HEK293T (cell line): ENCODE data around the gene USP4.
"Not testable (repeated sequence)": the region's sequence is repeated elsewhere in the genome, so short reads cannot be mapped to it uniquely, and the experiment has no call there.

ENCODE experiments used
- ELF4 ChIP-seq: fragments of 450-650 bp; IDR thresholded peaks from 2 replicates; pipeline ENCODE4 v1.6.1; 2017; ENCODE audit warnings: antibody characterized with exemption
- FOXA1 ChIP-seq: fragments of 450-650 bp; IDR thresholded peaks from 2 replicates; pipeline ENCODE4 v1.6.1; 2016; ENCODE audit warnings: mild to moderate bottlenecking
- LEF1 ChIP-seq: fragments of 450-650 bp; IDR thresholded peaks from 2 replicates; pipeline ENCODE4 v1.6.1; 2017; ENCODE audit warnings: mild to moderate bottlenecking, borderline replicate concordance
- PKNOX1 ChIP-seq: fragments of 450-650 bp; IDR thresholded peaks from 2 replicates; pipeline ENCODE4 v1.6.1; 2016

- TF ChIP-seq FOXA1, PKNOX1, LEF1, ELF4: not testable (repeated sequence)
These were observed 17.8 kb upstream of the USP4 start for GRCh38 chr3:49357443-49358216.
